ENCODE measurements around the gene PUM2.

GRCh38 chr2:20381457-20381856, 30.8 kb upstream of the PUM2 start:
- no peak for TF ChIP-seq MAX (IDR thresholded peaks at IDR 0.05; ENCODE audit: low read depth)
- no peak for TF ChIP-seq SIN3A (IDR thresholded peaks at IDR 0.05; ENCODE audit: borderline replicate concordance, low read depth, low read length)
- no peak for TF ChIP-seq RAD21 (IDR thresholded peaks at IDR 0.05; ENCODE audit: low read length)
- TF ChIP-seq TEAD4 (IDR thresholded peaks at IDR 0.05; ENCODE audit: borderline replicate concordance, insufficient read depth): no peak
- TF ChIP-seq CTCF (IDR thresholded peaks at IDR 0.05): no peak
- no peak for TF ChIP-seq POLR2AphosphoS5 (IDR thresholded peaks at IDR 0.05; ENCODE audit: low read depth, low read length)
- TF ChIP-seq NFIC (IDR thresholded peaks at IDR 0.05; ENCODE audit: borderline replicate concordance): peak; percentile 75
- no peak for TF ChIP-seq TAF1 (IDR thresholded peaks at IDR 0.05; ENCODE audit: borderline replicate concordance, low read depth, low read length)
- TF ChIP-seq TCF12 (IDR thresholded peaks at IDR 0.05): no peak
- no peak for TF ChIP-seq REST (IDR thresholded peaks at IDR 0.05; ENCODE audit: low read depth, low read length)
- TF ChIP-seq SMC3 (IDR thresholded peaks at IDR 0.05; ENCODE audit: low read depth, low read length): no peak
- no peak for TF ChIP-seq RFX5 (IDR thresholded peaks at IDR 0.05; ENCODE audit: low read length)
- TF ChIP-seq FOXJ3 (CRISPR knock-in tag; IDR thresholded peaks at IDR 0.05): no peak
- TF ChIP-seq USF1 (IDR thresholded peaks at IDR 0.05; ENCODE audit: borderline replicate concordance, low read depth): no peak

Data from SK-N-SH (cell line).